G401 (cell line): ENCODE measurements around the gene LHB. TPM values are rescaled to one million over a fixed set of nuclear protein-coding genes. Genes with fewer than 3 reads are reported as not detected.
A peak's percentile ranks its signal among the peaks of the same experiment; 100 is the strongest.

Experiments
- DNase-seq: peaks from one replicate; pipeline ENCODE4 v3.0.0-alpha.2; 2015; ENCODE audit warnings: low spot score
- in situ Hi-C: cut with HindIII; loops from 2 replicates; pipeline ENCODE4 v1.10.0; 2016; ENCODE audit warnings: low sequenced_read_pairs, mixed read lengths
- total RNA-seq: library from RNA; depleted of rRNA; stranded (reverse); fragments of >200 nt; shearing (Covaris generic); gene quantifications from 2 replicates; pipeline ENCODE4 v1.2.3, GENCODE V29; 2014

The LHB gene
- total RNA-seq, 1 experiment from 2014 or later = not detected

DNA sequence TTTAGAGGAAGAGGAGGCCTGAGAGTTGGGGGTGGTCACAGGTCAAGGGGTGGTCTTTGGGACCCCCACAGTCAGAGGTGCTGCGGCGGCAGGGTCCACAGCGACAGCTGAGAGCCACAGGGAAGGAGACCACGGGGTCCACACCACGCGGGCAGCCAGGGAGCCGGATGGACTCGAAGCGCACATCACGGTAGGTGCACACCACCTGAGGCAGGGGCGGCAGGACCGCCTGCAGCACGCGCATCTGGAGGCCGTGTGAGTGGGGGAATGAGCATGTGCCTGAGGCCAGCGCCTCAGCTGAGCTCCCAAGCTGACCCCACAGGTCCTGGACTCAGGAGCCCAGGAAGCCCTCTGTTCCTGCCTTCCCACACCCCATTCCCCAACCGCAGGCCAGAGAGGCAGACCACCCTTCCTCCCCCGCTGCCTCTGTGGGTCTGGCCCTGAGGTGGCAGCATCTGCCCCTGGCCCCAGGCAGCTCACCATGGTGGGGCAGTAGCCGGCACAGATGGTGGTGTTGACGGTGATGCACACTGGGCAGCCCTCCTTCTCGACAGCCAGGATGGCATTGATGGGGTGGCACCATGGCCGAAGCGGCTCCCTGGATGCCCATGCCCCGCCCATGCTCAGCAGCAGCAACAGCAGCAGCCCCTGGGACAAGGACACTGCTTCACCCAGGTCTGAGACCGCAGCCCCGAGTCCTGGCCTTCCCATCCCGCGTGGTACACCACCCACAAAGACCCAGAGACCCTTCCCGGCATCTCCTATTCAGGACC lies 638 bp downstream of the LHB start:
- DNase-seq = no peak
- in situ Hi-C loops = no loop called here

- DNase-seq = no peak
- in situ Hi-C loops = no loop called here
These were observed 2.0 kb downstream of the LHB start for GRCh38 chr19:49014870-49015255.

- in situ Hi-C loops = no loop called here
- no peak for DNase-seq
These were observed 2.6 kb downstream of the LHB start for GRCh38 chr19:49014123-49014869.

- no peak for DNase-seq
These were observed 5.7 kb downstream of the LHB start for GRCh38 chr19:49011194-49011593.

DNA sequence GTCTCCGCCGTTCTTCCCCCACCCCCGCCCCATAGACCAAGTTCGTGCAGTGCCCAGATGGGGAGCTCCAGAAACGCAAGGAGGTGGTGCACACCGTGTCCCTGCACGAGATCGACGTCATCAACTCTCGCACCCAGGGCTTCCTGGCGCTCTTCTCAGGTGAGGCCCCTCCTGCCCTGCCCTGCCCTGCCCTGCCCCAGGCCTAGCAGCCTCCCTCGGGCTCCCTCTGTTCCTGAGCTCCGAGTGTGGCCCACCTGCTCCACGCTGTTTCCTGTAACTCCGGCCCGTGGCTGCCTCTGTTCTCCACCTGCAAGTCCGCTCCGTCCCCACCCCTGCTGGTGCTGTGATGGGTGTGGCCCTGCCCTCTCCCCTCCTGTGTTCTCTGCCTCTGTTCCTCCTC lies 6.4 kb downstream of the LHB start:
- in situ Hi-C loops = no loop called here
- no peak for DNase-seq

More at GRCh38 chr19:49011194-49011593, 5.7 kb downstream of the LHB start:
- in situ Hi-C loops = no loop called here

GRCh38 chr19:49009828-49010227 lies 7.1 kb downstream of the LHB start:
- in situ Hi-C loops = no loop called here
- no peak for DNase-seq

GRCh38 chr19:49006905-49007304 lies 10.0 kb downstream of the LHB start:
- in situ Hi-C loops = no loop called here
- DNase-seq = no peak

GRCh38 chr19:49004964-49005614 lies 11.8 kb downstream of the LHB start:
- in situ Hi-C loops = no loop called here

DNA sequence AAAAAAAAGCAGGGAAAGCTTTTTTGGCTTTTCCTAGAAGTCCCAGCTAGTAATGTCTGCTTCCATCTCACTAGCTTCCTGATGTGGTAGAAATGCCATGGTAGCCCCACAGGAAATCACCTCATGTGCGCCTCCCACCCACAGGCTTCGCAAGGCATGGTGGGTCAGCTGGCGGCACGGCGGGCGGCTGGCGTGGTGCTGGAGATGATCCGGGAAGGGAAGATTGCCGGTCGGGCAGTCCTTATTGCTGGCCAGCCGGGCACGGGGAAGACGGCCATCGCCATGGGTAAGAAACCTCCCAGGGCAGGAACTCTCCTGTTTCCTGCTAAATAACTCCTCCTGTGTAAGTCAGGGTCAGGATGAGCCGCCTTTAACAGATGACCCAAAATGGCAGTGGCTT lies 12.8 kb downstream of the LHB start:
- no peak for DNase-seq
- in situ Hi-C loops = no loop called here

More at GRCh38 chr19:49004964-49005614, 11.8 kb downstream of the LHB start:
- DNase-seq = no peak

GRCh38 chr19:48999481-49000325 lies 17.2 kb downstream of the LHB start:
- peak; percentile 38 for DNase-seq
- in situ Hi-C loops = no loop called here

DNA sequence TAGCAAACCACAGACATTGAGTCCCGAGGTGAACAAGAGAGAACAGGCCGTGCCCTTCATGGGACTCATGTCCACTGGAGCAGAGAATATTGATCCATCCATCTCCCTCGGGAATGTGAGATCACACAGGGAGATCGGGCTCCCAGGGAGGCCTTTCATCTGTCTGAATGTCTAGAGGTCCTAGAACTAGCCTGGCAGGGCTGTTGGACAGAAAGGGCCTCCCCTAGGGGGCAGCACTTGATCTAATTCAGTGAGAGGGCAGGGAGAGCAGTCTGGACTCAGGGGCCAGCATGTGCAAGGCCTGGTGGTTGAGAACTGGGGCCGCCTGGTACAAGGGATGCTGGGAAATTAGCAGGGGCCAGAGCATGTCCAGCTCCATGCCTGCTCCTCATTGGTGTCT lies 18.9 kb downstream of the LHB start:
- in situ Hi-C loops = no loop called here
- peak; percentile 33 for DNase-seq

GRCh38 chr19:48994035-48994386 lies 22.9 kb downstream of the LHB start:
- no peak for DNase-seq
- in situ Hi-C loops = no loop called here

DNA sequence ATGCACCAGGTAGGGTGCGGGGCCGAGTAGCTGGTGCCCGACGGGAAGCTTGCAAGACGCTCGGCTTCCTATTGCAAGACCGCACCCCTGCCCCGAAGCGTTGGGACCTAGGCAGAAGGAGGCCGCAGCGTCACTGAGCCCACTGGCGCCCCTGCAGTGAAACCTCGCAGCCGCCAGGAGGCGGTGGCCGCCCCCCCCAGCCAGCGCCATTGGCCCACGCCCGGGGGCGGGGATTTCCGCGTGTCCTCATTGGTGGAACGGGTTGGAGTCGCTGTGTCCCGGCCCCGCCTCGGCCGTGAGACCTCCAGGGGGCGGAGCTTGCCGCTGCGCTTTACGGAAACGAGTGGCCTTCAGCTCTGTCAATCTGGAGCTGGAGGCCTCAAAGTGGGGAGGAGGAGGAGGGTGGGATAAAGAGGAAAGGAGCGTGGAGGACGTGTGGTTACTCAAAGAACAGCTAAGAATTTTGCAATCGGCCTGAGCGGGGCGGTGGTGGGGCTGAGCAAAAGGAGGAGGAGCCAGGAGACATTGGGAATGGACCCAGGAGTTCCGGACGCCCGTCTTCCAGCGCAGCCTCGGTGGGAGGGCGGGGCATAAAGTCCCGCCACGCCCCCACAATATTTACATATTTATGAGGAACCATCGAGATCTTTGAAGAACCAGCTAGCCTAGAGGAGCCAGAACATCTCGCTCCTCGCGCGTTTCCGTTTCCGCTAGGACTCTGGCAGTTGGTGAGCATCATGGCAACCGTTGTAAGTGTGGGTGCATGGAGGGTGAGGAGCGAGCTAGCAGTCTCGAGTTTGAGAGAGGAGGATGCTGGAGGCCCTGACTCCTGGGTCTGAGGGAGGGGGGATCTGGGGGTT lies 23.5 kb downstream of the LHB start, which contains the start of the genes GYS1 and RUVBL2:
Gene GYS1 (minus strand): TSS at position 135 of the 860 bp plus-strand sequence. CDS start 197 bp downstream, outside the sequence.
Gene RUVBL2 (plus strand): TSS at position 713 of the 860 bp plus-strand sequence. CDS start 25 bp downstream, at position 738.
- in situ Hi-C loops = no loop called here
- peak; percentile 100 for DNase-seq

GRCh38 chr19:48992581-48993174 lies 24.2 kb downstream of the LHB start:
- DNase-seq = peak; percentile 47
- in situ Hi-C loops = no loop called here

DNA sequence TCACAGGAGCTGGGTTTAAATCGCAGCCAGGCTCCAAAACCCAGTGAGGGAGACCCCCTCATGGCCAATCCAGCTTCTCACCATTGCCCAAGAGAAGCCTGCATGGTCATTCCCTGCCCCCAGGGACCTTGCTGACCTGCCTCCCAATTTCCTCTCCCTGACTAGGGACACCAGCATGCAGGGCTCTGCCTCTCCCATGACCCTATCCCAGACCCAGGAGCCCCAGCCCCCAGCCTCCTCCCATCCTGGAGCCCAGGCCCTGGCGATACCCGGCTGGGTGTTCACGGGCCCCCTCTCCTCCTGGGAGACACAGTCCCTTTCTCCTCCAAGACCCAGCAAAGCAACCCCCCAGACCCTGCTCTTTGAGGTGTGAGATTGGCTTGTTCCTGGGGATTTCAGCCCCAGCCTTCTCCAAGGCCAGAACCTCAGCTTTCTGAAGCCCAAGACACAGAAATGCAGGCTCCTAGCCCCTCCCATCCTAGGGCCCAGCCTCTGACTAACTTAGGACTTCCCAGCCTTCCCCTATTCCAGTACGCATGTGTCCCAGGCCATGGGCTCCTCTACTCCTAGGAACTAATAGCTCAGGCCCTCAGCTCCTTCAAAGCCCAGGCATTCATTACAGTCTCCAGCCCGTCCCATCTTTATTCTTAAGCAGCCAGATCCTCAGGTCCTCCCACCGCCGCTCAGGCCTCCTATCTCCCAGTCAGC lies 24.9 kb downstream of the LHB start:
- DNase-seq = peak; percentile 58
- in situ Hi-C loops = no loop called here

DNA sequence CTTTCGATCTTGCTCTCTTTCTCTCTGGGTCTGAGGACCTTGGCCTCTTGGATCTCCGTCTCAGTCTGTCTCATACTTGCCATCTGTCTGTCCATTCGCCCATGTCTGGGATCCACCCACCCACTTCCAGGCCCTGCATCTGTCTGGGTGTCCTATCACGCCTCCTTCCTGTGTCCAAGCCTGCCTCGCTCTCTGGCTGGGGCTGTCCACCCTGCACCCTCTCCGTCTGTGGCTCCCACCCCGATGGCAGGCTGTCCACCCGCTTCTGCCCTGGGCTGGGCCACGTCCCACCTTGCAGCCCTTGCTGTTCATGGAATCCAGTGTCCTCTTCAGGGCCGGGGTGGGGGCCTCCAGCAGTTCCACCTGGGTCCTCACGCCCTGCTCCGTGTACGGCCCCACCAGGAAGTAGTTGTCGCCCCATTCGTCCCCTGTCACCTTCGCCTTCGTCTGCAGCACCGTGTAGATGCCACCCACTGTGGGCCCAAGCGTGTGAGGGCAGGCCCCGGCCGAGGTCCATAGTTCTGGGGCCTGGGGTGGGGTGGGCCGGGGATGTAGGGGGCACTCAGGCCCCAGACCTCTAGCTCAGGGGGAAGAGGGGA lies 25.8 kb downstream of the LHB start:
- DNase-seq = no peak
- in situ Hi-C loops = no loop called here

DNA sequence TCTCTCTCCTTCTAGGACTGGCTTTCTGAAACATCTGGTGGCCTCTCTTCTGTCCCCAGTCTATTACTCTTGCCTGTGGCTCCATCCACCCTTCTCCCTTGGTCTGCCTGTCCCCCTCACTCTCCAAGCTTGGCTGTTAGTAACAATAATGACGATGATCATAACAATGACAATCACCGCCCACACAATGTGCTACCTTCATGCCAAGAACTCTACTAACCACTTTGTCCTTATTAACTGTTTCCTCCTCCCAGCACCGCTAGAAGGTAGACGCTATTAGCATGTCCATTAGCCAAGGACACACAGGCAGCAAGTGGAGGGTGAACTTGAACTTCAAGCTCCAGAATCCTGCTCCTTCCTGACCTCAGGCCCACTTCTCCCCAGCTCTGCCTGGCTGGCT lies 26.5 kb downstream of the LHB start:
- no peak for DNase-seq
- in situ Hi-C loops = no loop called here
